SK-N-SH (cell line): ENCODE data around the gene NUMB. TPM values are rescaled to one million over a fixed set of nuclear protein-coding genes. Genes with fewer than 3 reads are reported as not detected.

Source experiments
- CTCF ChIA-PET: fragments of 300-600, 350-600 bp; formaldehyde crosslinking; extraction: SDS; loops from one replicate; lab custom pipeline; 2021; lab: Yijun Ruan, JAX
- POLR2A ChIA-PET: fragments of 350-600 bp; sonication (Branson Sonifier 250); formaldehyde crosslinking; extraction: SDS; loops from one replicate; lab custom pipeline; 2020; ENCODE audit warnings: antibody characterized with exemption, inconsistent platforms; lab: Yijun Ruan, JAX
- DNase-seq: peaks from one replicate; pipeline ENCODE4 v3.0.0; 2012
- H2AFZ ChIP-seq: fragments of 200-600 bp; sonication (generic); 2 replicates; pipeline ENCODE4 v1.8.1; 2016; ENCODE audit warnings: antibody characterized with exemption, mild to moderate bottlenecking, low read depth
- H3F3A ChIP-seq: fragments of 200-600 bp; sonication (generic); replicated peaks from 2 replicates; pipeline ENCODE3; 2016; ENCODE audit warnings: antibody characterized with exemption, mild to moderate bottlenecking; ENCODE audit not compliant: insufficient read depth
- H3K27ac ChIP-seq, 2 experiments: fragments of 200-500 bp in 1 of 2; fragments of 200-600 bp in 1 of 2; sonication (Bioruptor generic) in 1 of 2; sonication (generic), shearing (Covaris generic) in 1 of 2; 2 replicates each; pipeline versions ENCODE4 v1.5.1 to v1.6.1; 2014 to 2016; ENCODE audit warnings: low read depth in 2 of 2, inconsistent platforms in 1 of 2, low read length in 1 of 2, mild to moderate bottlenecking in 1 of 2, mixed read lengths in 1 of 2
- H3K27me3 ChIP-seq: fragments of 200-600 bp; sonication (generic), shearing (Covaris generic); 2 replicates; pipeline ENCODE4 v1.6.1; 2016; ENCODE audit warnings: mixed run types; ENCODE audit not compliant: insufficient read depth
- H3K36me3 ChIP-seq, 2 experiments: fragments of 200-500 bp in 1 of 2; fragments of 200-600 bp in 1 of 2; sonication (Bioruptor generic) in 1 of 2; sonication (generic) in 1 of 2; replicated peaks in 1 of 2; 2 replicates each; pipeline versions ENCODE3 to v1.5.1; 2014 to 2016; ENCODE audit warnings: low read length in 1 of 2, mild to moderate bottlenecking in 1 of 2; ENCODE audit not compliant: insufficient read depth in 2 of 2, control insufficient read depth in 1 of 2
- H3K4me1 ChIP-seq, 2 experiments: fragments of 200-500 bp in 1 of 2; fragments of 200-600 bp in 1 of 2; sonication (Bioruptor generic) in 1 of 2; sonication (generic), shearing (Covaris generic) in 1 of 2; 2 replicates each; pipeline versions ENCODE4 v1.5.1 to v1.6.1; 2014 to 2016; ENCODE audit warnings: low read depth in 1 of 2, low read length in 1 of 2, mixed run types in 1 of 2; ENCODE audit not compliant: insufficient read depth in 2 of 2, control insufficient read depth in 1 of 2
- H3K4me2 ChIP-seq: fragments of 200-600 bp; sonication (generic), shearing (Covaris generic); 2 replicates; pipeline ENCODE4 v1.6.1; 2017; ENCODE audit warnings: mixed run types
- H3K4me3 ChIP-seq, 2 experiments: fragments of 200-500 bp in 1 of 2; fragments of 200-600 bp in 1 of 2; sonication (Bioruptor generic) in 1 of 2; sonication (generic), shearing (Covaris generic) in 1 of 2; 2 replicates each; pipeline versions ENCODE4 v1.5.1 to v1.8.1; 2014 to 2016; ENCODE audit warnings: low read depth in 2 of 2, inconsistent platforms in 1 of 2, low read length in 1 of 2, mild to moderate bottlenecking in 1 of 2, mixed read lengths in 1 of 2, moderate library complexity in 1 of 2
- H3K79me2 ChIP-seq: fragments of 200-600 bp; sonication (generic); 2 replicates; pipeline ENCODE4 v1.8.1; 2017; ENCODE audit warnings: mild to moderate bottlenecking; ENCODE audit not compliant: insufficient read depth
- H3K9ac ChIP-seq: fragments of 200-600 bp; sonication (generic); 2 replicates; pipeline ENCODE4 v1.6.1; 2017; ENCODE audit warnings: mixed run types
- H3K9me2 ChIP-seq: fragments of 200-600 bp; sonication (generic); 2 replicates; pipeline ENCODE4 v1.6.1; 2017; ENCODE audit warnings: mixed run types
- H3K9me3 ChIP-seq: fragments of 200-600 bp; sonication (generic); 2 replicates; pipeline ENCODE4 v1.6.1; 2017; ENCODE audit warnings: mixed run types, mild to moderate bottlenecking, moderate library complexity
- H4K20me1 ChIP-seq: fragments of 200-600 bp; sonication (generic); 2 replicates; pipeline ENCODE4 v1.6.1; 2017; ENCODE audit warnings: mild to moderate bottlenecking, mixed run types; ENCODE audit not compliant: insufficient read depth
- FOSL2 ChIP-seq: IDR thresholded peaks from 2 replicates; pipeline ENCODE4 v1.4.0; 2012; ENCODE audit warnings: low read depth, mild to moderate bottlenecking, moderate library complexity, borderline replicate concordance
- FOXM1 ChIP-seq: IDR thresholded peaks from 2 replicates; pipeline ENCODE4 v1.4.0; 2012; ENCODE audit warnings: low read depth, mild to moderate bottlenecking
- GABPA ChIP-seq: IDR thresholded peaks from 2 replicates; pipeline ENCODE4 v1.4.0; 2012; ENCODE audit warnings: low read depth, mild to moderate bottlenecking
- IRF3 ChIP-seq: fragments of 150-350 bp; IDR thresholded peaks from 2 replicates; pipeline ENCODE4 v1.6.1; 2016; ENCODE audit warnings: mild to moderate bottlenecking, low read depth, low read length
- MAX ChIP-seq: IDR thresholded peaks from 2 replicates; pipeline ENCODE4 v1.4.0; 2012; ENCODE audit warnings: low read depth
- MEF2A ChIP-seq: IDR thresholded peaks from 2 replicates; pipeline ENCODE4 v1.4.0; 2012; ENCODE audit warnings: low read depth, borderline replicate concordance
- MXI1 ChIP-seq: IDR thresholded peaks from 2 replicates; pipeline ENCODE4 v1.6.1; 2012; ENCODE audit warnings: mild to moderate bottlenecking, low read depth, low read length, improper control_type of control experiment
- NFIC ChIP-seq: IDR thresholded peaks from 2 replicates; pipeline ENCODE4 v1.4.0; 2012; ENCODE audit warnings: borderline replicate concordance
- NRF1 ChIP-seq: IDR thresholded peaks from 2 replicates; pipeline ENCODE4 v1.6.1; 2012; ENCODE audit warnings: low read depth, mild to moderate bottlenecking, low read length
- RAD21 ChIP-seq: IDR thresholded peaks from 2 replicates; pipeline ENCODE4 v1.6.1; 2012; ENCODE audit warnings: mild to moderate bottlenecking, low read length
- RFX5 ChIP-seq: IDR thresholded peaks from 2 replicates; pipeline ENCODE4 v1.6.1; 2012; ENCODE audit warnings: mild to moderate bottlenecking, improper control_type of control experiment, low read length
- RXRA ChIP-seq: IDR thresholded peaks from 2 replicates; pipeline ENCODE4 v1.4.0; 2012; ENCODE audit warnings: low read depth, mild to moderate bottlenecking, borderline replicate concordance
- SIN3A ChIP-seq: IDR thresholded peaks from 2 replicates; pipeline ENCODE4 v1.6.1; 2012; ENCODE audit warnings: low read depth, mild to moderate bottlenecking, low read length, moderate library complexity, borderline replicate concordance
- SMC3 ChIP-seq: IDR thresholded peaks from 2 replicates; pipeline ENCODE4 v1.6.1; 2012; ENCODE audit warnings: low read depth, low read length, improper control_type of control experiment
- TCF12 ChIP-seq: IDR thresholded peaks from 2 replicates; pipeline ENCODE4 v1.4.0; 2012
- TEAD4 ChIP-seq: IDR thresholded peaks from 2 replicates; pipeline ENCODE4 v1.4.0; 2012; ENCODE audit warnings: mild to moderate bottlenecking, borderline replicate concordance; ENCODE audit not compliant: insufficient read depth
- USF1 ChIP-seq: IDR thresholded peaks from 2 replicates; pipeline ENCODE4 v1.4.0; 2012; ENCODE audit warnings: low read depth, borderline replicate concordance
- ZBTB33 ChIP-seq: IDR thresholded peaks from 2 replicates; pipeline ENCODE4 v1.4.0; 2012; ENCODE audit warnings: low read depth, borderline replicate concordance
- WGBS: methylation state at CpG from one replicate; pipeline ENCODE4 v1.1.6; 2017; ENCODE audit warnings: low lambda C conversion rate; 5-methylcytosine and 5-hydroxymethylcytosine counted together
- polyA plus RNA-seq, 3 experiments: library from polyadenylated mRNA; depleted of rRNA; stranded (reverse); fragments of >200 nt; gene quantifications; 2 replicates each; pipeline ENCODE4 v1.2.3, GENCODE V29; 2012

The NUMB gene
- polyA plus RNA-seq, 1 of the 3 experiments (the other 2 are of a cell fraction) = 58.4 TPM

GRCh38 chr14:73258076-73258475 lies 200.3 kb downstream of the NUMB start:
- no peaks in the 10 kb centered on the region for H3F3A ChIP-seq
- ChIA-PET POLR2A (no interaction called here), CTCF (interaction anchor here (0.6 to 0.8 kb wide), 3 partner anchors 38 to 642 kb away, joined by 3 to 4 read pairs (median 3); no protein-coding TSS in a partner anchor)
- no peak overlapping the region for H3K27ac ChIP-seq
- H3K4me1 ChIP-seq = peaks cover 0 to 6% of the 10 kb centered on the region in 2 experiments; a peak in 1 of 4 replicates
- no peaks in the 10 kb centered on the region for H3K27me3 ChIP-seq
- no peaks in the 10 kb centered on the region for H3K79me2 ChIP-seq
- H3K4me3 ChIP-seq = no peak overlapping the region
- H3K9ac ChIP-seq = no peak overlapping the region
- no peaks in the 10 kb centered on the region for H3K9me3 ChIP-seq
- H3K4me2 ChIP-seq = no peak overlapping the region
- no peak for DNase-seq
- 86% methylated on average over 4 of the region's 4 CpGs for WGBS
- H4K20me1 ChIP-seq = no peaks in the 10 kb centered on the region
- no peak for TF ChIP-seq SIN3A
- TF ChIP-seq RAD21 = no peak
- TF ChIP-seq NFIC = no peak
- no peak for TF ChIP-seq FOSL2
- no peak for TF ChIP-seq NRF1
- TF ChIP-seq RFX5 = no peak
- TF ChIP-seq IRF3 = no peak
- no peak for TF ChIP-seq USF1
- TF ChIP-seq MAX = no peak
- no peak for TF ChIP-seq TCF12
- no peak for TF ChIP-seq GABPA
- no peak for TF ChIP-seq ZBTB33
- no peak for TF ChIP-seq FOXM1
- no peak for TF ChIP-seq RXRA
- TF ChIP-seq TEAD4 = no peak
- no peak for TF ChIP-seq MEF2A
- TF ChIP-seq SMC3 = no peak
- TF ChIP-seq MXI1 = no peak
- no peaks in the 10 kb centered on the region for H3K36me3 ChIP-seq
- H3K9me2 ChIP-seq = no peaks in the 10 kb centered on the region
- H2AFZ ChIP-seq = no peak overlapping the region
